ENCODE measurements around the gene GPAM. TPM values are rescaled to one million over a fixed set of nuclear protein-coding genes. Genes with fewer than 3 reads are reported as not detected.
"Not testable (repeated sequence)": the region's sequence is repeated elsewhere in the genome, so short reads cannot be mapped to it uniquely, and the experiment has no call there.

GPAM gene
- total RNA-seq, 4 donors from 2014 or later: 4.5 to 7.2 (median 6.5) TPM

DNA sequence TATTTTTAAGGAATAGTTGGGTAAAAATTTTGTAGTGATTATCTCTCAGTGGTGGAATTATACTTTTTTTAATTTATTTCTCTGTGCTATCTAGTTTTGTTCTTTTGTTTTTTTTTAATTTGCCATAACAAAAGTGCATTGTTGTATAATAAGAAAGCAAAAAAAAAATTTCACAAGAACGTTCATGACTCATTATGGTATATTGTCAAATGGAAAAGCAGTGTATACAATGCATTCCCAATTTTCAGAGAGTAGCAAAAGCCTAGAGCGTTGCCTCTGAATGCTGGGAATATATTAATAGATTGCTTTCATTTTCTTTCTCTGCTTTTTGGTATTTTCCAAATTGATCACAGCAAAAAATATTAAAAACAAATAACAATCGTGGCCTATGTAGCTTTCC is 46.3 kb upstream of the GPAM start:
- DNase-seq (ENCODE audit: extremely low spot score): no peak
- TF ChIP-seq EP300 (IDR thresholded peaks at IDR 0.05) (no peak), POLR2AphosphoS5 (IDR thresholded peaks at IDR 0.05) (no peak), POLR2A (IDR thresholded peaks at IDR 0.05; ENCODE audit: low read depth) (no peak)
- TF ChIP-seq, protein P1, sequence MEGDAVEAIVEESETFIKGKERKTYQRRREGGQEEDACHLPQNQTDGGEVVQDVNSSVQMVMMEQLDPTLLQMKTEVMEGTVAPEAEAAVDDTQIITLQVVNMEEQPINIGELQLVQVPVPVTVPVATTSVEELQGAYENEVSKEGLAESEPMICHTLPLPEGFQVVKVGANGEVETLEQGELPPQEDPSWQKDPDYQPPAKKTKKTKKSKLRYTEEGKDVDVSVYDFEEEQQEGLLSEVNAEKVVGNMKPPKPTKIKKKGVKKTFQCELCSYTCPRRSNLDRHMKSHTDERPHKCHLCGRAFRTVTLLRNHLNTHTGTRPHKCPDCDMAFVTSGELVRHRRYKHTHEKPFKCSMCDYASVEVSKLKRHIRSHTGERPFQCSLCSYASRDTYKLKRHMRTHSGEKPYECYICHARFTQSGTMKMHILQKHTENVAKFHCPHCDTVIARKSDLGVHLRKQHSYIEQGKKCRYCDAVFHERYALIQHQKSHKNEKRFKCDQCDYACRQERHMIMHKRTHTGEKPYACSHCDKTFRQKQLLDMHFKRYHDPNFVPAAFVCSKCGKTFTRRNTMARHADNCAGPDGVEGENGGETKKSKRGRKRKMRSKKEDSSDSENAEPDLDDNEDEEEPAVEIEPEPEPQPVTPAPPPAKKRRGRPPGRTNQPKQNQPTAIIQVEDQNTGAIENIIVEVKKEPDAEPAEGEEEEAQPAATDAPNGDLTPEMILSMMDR (IDR thresholded peaks at IDR 0.05): no peak
- 69% methylated on average over 3 of the region's 3 CpGs for WGBS
- H3K4me3 ChIP-seq: no peak overlapping the region
- H3K27me3 ChIP-seq: peaks cover 0 to 8% (median 0%) of the 10 kb centered on the region in 4 donors
- no peaks in the 10 kb centered on the region for H3K9me3 ChIP-seq
- H3K36me3 ChIP-seq: no peaks in the 10 kb centered on the region
- no peaks in the 10 kb centered on the region for H3K4me1 ChIP-seq
- no peak overlapping the region for H3K27ac ChIP-seq (replicated peaks in 1 of 4)
- intact Hi-C loops (cut with DNase I): no loop called here

DNA sequence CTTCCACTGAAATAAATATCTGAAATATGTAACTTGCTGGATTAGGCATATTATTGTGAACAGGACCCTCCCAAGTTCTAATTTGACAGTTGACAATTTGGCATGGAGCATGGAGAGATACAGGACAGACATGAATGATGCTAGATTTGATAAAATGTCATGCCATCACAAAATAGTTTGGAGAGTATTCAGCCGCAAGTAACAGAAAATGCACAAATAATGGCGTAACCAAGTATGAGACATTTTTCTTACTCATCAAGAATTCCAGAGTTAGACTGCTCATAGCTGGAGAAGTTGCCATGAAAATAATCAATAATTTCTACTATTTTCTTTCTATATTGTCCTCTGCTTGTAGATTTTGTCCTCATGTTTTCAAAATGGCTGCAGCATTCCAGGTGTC is 45.5 kb upstream of the GPAM start:
- WGBS: 95% methylated on average over 2 of the region's 2 CpGs
- DNase-seq (ENCODE audit: extremely low spot score): no peak
- Histone ChIP-seq H3K36me3 (no peaks in the 10 kb centered on the region), H3K4me1 (no peaks in the 10 kb centered on the region), H3K4me3 (no peak overlapping the region), H3K27me3 (peaks cover 0 to 8% (median 0%) of the 10 kb centered on the region in 4 donors), H3K9me3 (no peaks in the 10 kb centered on the region), H3K27ac (replicated peaks in 1 of 4) (no peak overlapping the region)
- intact Hi-C loops (cut with DNase I): no loop called here
- TF ChIP-seq POLR2AphosphoS5 (IDR thresholded peaks at IDR 0.05) (no peak), POLR2A (IDR thresholded peaks at IDR 0.05; ENCODE audit: low read depth) (no peak), EP300 (IDR thresholded peaks at IDR 0.05) (no peak)
- TF ChIP-seq, protein P1 (IDR thresholded peaks at IDR 0.05): no peak

DNA sequence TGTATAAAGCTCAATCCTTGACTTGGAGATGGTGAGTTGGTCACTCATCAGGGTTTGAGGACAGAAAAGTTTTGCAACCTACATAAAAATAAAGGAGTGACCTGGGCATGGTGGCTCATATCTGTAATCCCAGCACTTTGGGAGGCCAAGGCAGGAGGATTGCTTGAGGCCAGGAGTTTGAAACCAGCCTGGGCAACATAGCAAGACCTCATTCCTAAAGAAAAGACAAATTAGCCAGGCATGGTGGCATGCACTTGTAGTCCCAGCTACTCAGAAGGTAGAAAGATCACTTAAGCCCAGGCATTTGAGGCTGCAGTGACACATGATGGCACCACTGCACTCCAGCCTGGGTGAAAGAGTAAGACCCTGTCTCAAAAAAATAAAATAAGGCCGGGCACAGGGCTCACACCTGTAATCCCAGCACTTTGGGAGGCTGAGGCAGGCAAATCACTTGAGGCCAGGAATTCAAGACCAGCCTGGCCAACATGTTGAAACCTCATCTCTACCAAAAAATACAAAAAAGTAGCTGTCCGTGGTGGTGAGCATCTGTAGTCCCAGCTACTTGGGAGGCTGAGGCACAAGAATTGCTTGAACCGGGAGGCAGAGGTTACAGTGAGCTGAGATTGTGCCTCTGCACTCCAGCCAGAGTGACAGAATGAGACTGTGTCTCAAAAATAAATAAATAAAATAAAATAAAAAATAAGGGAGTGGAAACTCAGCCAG is 45.0 kb upstream of the GPAM start:
- intact Hi-C loops (cut with DNase I): not testable (repeated sequence)
- WGBS: 82% methylated on average over 3 of the region's 3 CpGs

DNA sequence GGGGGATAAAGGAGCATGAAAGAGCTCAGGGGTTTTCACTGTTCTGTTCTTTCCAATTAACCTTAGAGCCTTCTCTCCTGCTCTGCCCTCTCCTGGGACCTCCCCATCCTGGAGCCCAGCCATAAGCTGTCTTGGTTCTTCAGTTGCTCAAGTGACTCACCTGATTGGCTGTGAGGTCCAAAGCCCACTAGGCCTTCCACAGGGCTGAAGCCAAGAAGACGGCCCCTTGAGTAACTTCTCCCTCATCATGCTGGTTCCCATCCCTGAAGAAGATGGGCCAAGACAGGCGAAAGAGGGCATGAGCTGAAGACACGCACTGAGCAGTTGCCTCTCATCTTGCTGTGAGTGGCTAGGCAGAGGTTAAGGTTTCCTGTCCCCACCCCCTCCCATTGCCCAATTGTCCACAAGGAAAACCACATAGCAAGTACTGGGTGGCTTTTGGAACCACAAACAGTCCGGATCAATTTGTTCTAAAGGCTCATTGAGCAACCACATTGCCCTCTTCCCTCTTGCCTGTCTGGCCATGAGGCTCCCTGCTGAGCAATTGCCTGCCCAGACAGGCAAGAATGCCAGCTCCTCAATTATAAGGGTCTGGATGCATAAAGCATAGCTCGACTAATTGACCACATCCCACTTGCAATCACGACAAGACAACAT is 43.9 kb upstream of the GPAM start:
- Histone ChIP-seq H3K9me3 (no peaks in the 10 kb centered on the region), H3K27ac (replicated peaks in 1 of 4) (no peak overlapping the region), H3K27me3 (peaks cover 0 to 8% (median 0%) of the 10 kb centered on the region in 4 donors), H3K4me1 (no peaks in the 10 kb centered on the region), H3K36me3 (no peaks in the 10 kb centered on the region), H3K4me3 (no peak overlapping the region)
- 60% methylated on average over 4 of the region's 6 CpGs for WGBS
- DNase-seq (ENCODE audit: extremely low spot score): no peak
- TF ChIP-seq POLR2AphosphoS5 (IDR thresholded peaks at IDR 0.05) (no peak), POLR2A (IDR thresholded peaks at IDR 0.05; ENCODE audit: low read depth) (no peak), EP300 (IDR thresholded peaks at IDR 0.05) (no peak)
- TF ChIP-seq, protein P1 (IDR thresholded peaks at IDR 0.05): no peak
- intact Hi-C loops (cut with DNase I): no loop called here

More for the DNA sequence above, 45.0 kb upstream of the GPAM start:
- H3K9me3 ChIP-seq; H3K27ac ChIP-seq (replicated peaks in 1 of 4); H3K27me3 ChIP-seq; H3K4me1 ChIP-seq; DNase-seq (ENCODE audit: extremely low spot score); H3K36me3 ChIP-seq; H3K4me3 ChIP-seq: not testable (repeated sequence)

DNA sequence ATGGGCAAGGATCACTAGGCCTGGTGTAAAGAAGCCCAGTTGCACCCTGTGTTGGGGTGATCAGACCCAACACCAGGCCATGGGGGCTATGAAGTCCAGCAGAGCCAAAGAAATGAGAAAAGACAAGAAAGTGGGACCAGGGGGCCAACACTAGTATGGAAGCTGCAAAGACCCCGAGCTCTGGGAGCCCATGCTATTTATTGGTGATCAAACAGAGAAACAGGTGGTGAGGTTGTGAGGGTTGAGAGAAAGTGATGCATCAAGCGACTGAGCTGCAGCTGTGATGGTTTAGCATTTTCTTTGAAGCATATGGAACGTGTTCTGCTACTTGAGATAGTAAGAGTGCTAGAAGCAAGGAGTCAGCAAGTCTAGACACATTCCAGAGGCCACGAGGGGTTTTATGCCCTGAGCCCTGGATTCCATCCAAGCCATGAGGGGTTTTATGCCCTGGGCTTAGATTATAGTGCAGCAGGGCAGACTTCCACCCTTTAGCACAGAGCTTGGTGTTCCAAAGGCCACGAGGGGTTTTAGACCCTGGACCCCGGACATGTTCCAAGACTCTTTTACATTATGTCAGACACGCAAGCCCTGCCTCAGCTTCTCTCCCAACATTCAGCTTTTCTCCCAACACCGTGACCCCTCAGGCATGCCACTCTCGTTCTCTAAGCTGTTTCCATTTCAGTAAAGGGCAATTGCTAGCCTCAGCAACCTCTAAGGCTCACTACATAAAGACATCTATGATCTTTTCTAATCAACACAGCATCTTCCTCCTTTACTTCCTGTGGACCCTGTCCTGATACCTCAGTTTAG is 43.1 kb upstream of the GPAM start:
- H3K4me3 ChIP-seq: no peak overlapping the region
- no peak overlapping the region for H3K27ac ChIP-seq (replicated peaks in 1 of 4)
- H3K36me3 ChIP-seq: no peaks in the 10 kb centered on the region
- TF ChIP-seq EP300 (IDR thresholded peaks at IDR 0.05) (no peak), POLR2A (IDR thresholded peaks at IDR 0.05; ENCODE audit: low read depth) (no peak), POLR2AphosphoS5 (IDR thresholded peaks at IDR 0.05) (no peak)
- TF ChIP-seq, protein P1 (IDR thresholded peaks at IDR 0.05): no peak
- no peak for DNase-seq (ENCODE audit: extremely low spot score)
- H3K4me1 ChIP-seq: no peaks in the 10 kb centered on the region
- intact Hi-C loops (cut with DNase I): no loop called here
- H3K27me3 ChIP-seq: peaks cover 0 to 8% (median 0%) of the 10 kb centered on the region in 4 donors
- H3K9me3 ChIP-seq: no peaks in the 10 kb centered on the region
- 69% methylated on average over 9 of the region's 9 CpGs for WGBS
